SK-N-SH (cell line): ENCODE measurements around the gene FGFBP1. TPM values are rescaled to one million over a fixed set of nuclear protein-coding genes. Genes with fewer than 3 reads are reported as not detected.

Source experiments
- CTCF ChIA-PET: fragments of 300-600, 350-600 bp; formaldehyde crosslinking; extraction: SDS; loops from one replicate; lab custom pipeline; 2021; lab: Yijun Ruan, JAX
- POLR2A ChIA-PET: fragments of 350-600 bp; sonication (Branson Sonifier 250); formaldehyde crosslinking; extraction: SDS; loops from one replicate; lab custom pipeline; 2020; ENCODE audit warnings: antibody characterized with exemption, inconsistent platforms; lab: Yijun Ruan, JAX
- DNase-seq: peaks from one replicate; pipeline ENCODE4 v3.0.0; 2012
- H2AFZ ChIP-seq: fragments of 200-600 bp; sonication (generic); 2 replicates; pipeline ENCODE4 v1.8.1; 2016; ENCODE audit warnings: antibody characterized with exemption, mild to moderate bottlenecking, low read depth
- H3F3A ChIP-seq: fragments of 200-600 bp; sonication (generic); replicated peaks from 2 replicates; pipeline ENCODE3; 2016; ENCODE audit warnings: antibody characterized with exemption, mild to moderate bottlenecking; ENCODE audit not compliant: insufficient read depth
- H3K27ac ChIP-seq, 2 experiments: fragments of 200-500 bp in 1 of 2; fragments of 200-600 bp in 1 of 2; sonication (Bioruptor generic) in 1 of 2; sonication (generic), shearing (Covaris generic) in 1 of 2; 2 replicates each; pipeline versions ENCODE4 v1.5.1 to v1.6.1; 2014 to 2016; ENCODE audit warnings: low read depth in 2 of 2, inconsistent platforms in 1 of 2, low read length in 1 of 2, mild to moderate bottlenecking in 1 of 2, mixed read lengths in 1 of 2
- H3K27me3 ChIP-seq: fragments of 200-600 bp; sonication (generic), shearing (Covaris generic); 2 replicates; pipeline ENCODE4 v1.6.1; 2016; ENCODE audit warnings: mixed run types; ENCODE audit not compliant: insufficient read depth
- H3K36me3 ChIP-seq, 2 experiments: fragments of 200-500 bp in 1 of 2; fragments of 200-600 bp in 1 of 2; sonication (Bioruptor generic) in 1 of 2; sonication (generic) in 1 of 2; replicated peaks in 1 of 2; 2 replicates each; pipeline versions ENCODE3 to v1.5.1; 2014 to 2016; ENCODE audit warnings: low read length in 1 of 2, mild to moderate bottlenecking in 1 of 2; ENCODE audit not compliant: insufficient read depth in 2 of 2, control insufficient read depth in 1 of 2
- H3K4me1 ChIP-seq, 2 experiments: fragments of 200-500 bp in 1 of 2; fragments of 200-600 bp in 1 of 2; sonication (Bioruptor generic) in 1 of 2; sonication (generic), shearing (Covaris generic) in 1 of 2; 2 replicates each; pipeline versions ENCODE4 v1.5.1 to v1.6.1; 2014 to 2016; ENCODE audit warnings: low read depth in 1 of 2, low read length in 1 of 2, mixed run types in 1 of 2; ENCODE audit not compliant: insufficient read depth in 2 of 2, control insufficient read depth in 1 of 2
- H3K4me2 ChIP-seq: fragments of 200-600 bp; sonication (generic), shearing (Covaris generic); 2 replicates; pipeline ENCODE4 v1.6.1; 2017; ENCODE audit warnings: mixed run types
- H3K4me3 ChIP-seq, 2 experiments: fragments of 200-500 bp in 1 of 2; fragments of 200-600 bp in 1 of 2; sonication (Bioruptor generic) in 1 of 2; sonication (generic), shearing (Covaris generic) in 1 of 2; 2 replicates each; pipeline versions ENCODE4 v1.5.1 to v1.8.1; 2014 to 2016; ENCODE audit warnings: low read depth in 2 of 2, inconsistent platforms in 1 of 2, low read length in 1 of 2, mild to moderate bottlenecking in 1 of 2, mixed read lengths in 1 of 2, moderate library complexity in 1 of 2
- H3K79me2 ChIP-seq: fragments of 200-600 bp; sonication (generic); 2 replicates; pipeline ENCODE4 v1.8.1; 2017; ENCODE audit warnings: mild to moderate bottlenecking; ENCODE audit not compliant: insufficient read depth
- H3K9ac ChIP-seq: fragments of 200-600 bp; sonication (generic); 2 replicates; pipeline ENCODE4 v1.6.1; 2017; ENCODE audit warnings: mixed run types
- H3K9me2 ChIP-seq: fragments of 200-600 bp; sonication (generic); 2 replicates; pipeline ENCODE4 v1.6.1; 2017; ENCODE audit warnings: mixed run types
- H3K9me3 ChIP-seq: fragments of 200-600 bp; sonication (generic); 2 replicates; pipeline ENCODE4 v1.6.1; 2017; ENCODE audit warnings: mixed run types, mild to moderate bottlenecking, moderate library complexity
- H4K20me1 ChIP-seq: fragments of 200-600 bp; sonication (generic); 2 replicates; pipeline ENCODE4 v1.6.1; 2017; ENCODE audit warnings: mild to moderate bottlenecking, mixed run types; ENCODE audit not compliant: insufficient read depth
- CHD2 ChIP-seq: fragments of 150-350 bp; IDR thresholded peaks from 2 replicates; pipeline ENCODE4 v1.6.1; 2018; ENCODE audit warnings: low read length; ENCODE audit not compliant: partially characterized antibody
- ELF1 ChIP-seq: IDR thresholded peaks from 2 replicates; pipeline ENCODE4 v1.4.0; 2012
- EP300 ChIP-seq, 2 experiments: IDR thresholded peaks; 2 replicates each; pipeline versions ENCODE4 v1.4.0 to v1.6.1; 2012; ENCODE audit warnings: borderline replicate concordance in 1 of 2, low read depth in 1 of 2, low read length in 1 of 2
- FOXJ3 ChIP-seq: sonication (generic); formaldehyde crosslinking; IDR thresholded peaks from 2 replicates; pipeline ENCODE4 v1.5.1; 2020; ENCODE audit warnings: mild to moderate bottlenecking, missing genetic modification reagents
- GABPA ChIP-seq: IDR thresholded peaks from 2 replicates; pipeline ENCODE4 v1.4.0; 2012; ENCODE audit warnings: low read depth, mild to moderate bottlenecking
- JUND ChIP-seq: IDR thresholded peaks from 2 replicates; pipeline ENCODE4 v1.4.0; 2012
- NFIC ChIP-seq: IDR thresholded peaks from 2 replicates; pipeline ENCODE4 v1.4.0; 2012; ENCODE audit warnings: borderline replicate concordance
- NRF1 ChIP-seq: IDR thresholded peaks from 2 replicates; pipeline ENCODE4 v1.6.1; 2012; ENCODE audit warnings: low read depth, mild to moderate bottlenecking, low read length
- PBX3 ChIP-seq: IDR thresholded peaks from 2 replicates; pipeline ENCODE4; 2012
- POLR2AphosphoS5 ChIP-seq: IDR thresholded peaks from 2 replicates; pipeline ENCODE4 v1.6.1; 2012; ENCODE audit warnings: low read depth, low read length
- RXRA ChIP-seq: IDR thresholded peaks from 2 replicates; pipeline ENCODE4 v1.4.0; 2012; ENCODE audit warnings: low read depth, mild to moderate bottlenecking, borderline replicate concordance
- USF1 ChIP-seq: IDR thresholded peaks from 2 replicates; pipeline ENCODE4 v1.4.0; 2012; ENCODE audit warnings: low read depth, borderline replicate concordance
- YY1 ChIP-seq: IDR thresholded peaks from 2 replicates; pipeline ENCODE4 v1.4.0; 2012; ENCODE audit warnings: low read depth, mild to moderate bottlenecking
- WGBS: methylation state at CpG from one replicate; pipeline ENCODE4 v1.1.6; 2017; ENCODE audit warnings: low lambda C conversion rate; 5-methylcytosine and 5-hydroxymethylcytosine counted together
- polyA plus RNA-seq, 3 experiments: library from polyadenylated mRNA; depleted of rRNA; stranded (reverse); fragments of >200 nt; gene quantifications; 2 replicates each; pipeline ENCODE4 v1.2.3, GENCODE V29; 2012

Gene FGFBP1
- polyA plus RNA-seq, 1 of the 3 experiments (the other 2 are of a cell fraction) = 0.13 TPM

GRCh38 chr4:15945516-15945915, 7.0 kb upstream of the FGFBP1 start:
- Histone ChIP-seq H3K4me2 (no peak overlapping the region), H2AFZ (no peak overlapping the region), H3K36me3 (no peaks in the 10 kb centered on the region), H3K4me1 (no peaks in the 10 kb centered on the region), H3K4me3 (no peak overlapping the region), H3K9me2 (no peaks in the 10 kb centered on the region), H3K79me2 (no peaks in the 10 kb centered on the region), H3K9ac (no peak overlapping the region), H3K27me3 (no peaks in the 10 kb centered on the region), H3K27ac (no peak overlapping the region), H4K20me1 (no peaks in the 10 kb centered on the region), H3F3A (no peaks in the 10 kb centered on the region), H3K9me3 (no peaks in the 10 kb centered on the region)
- 40% methylated on average over 1 of the region's 1 CpG for WGBS
- ChIA-PET CTCF (interaction anchor here (0.9 to 3.4 kb wide), 4 partner anchors 10 to 63 kb away, joined by 3 to 14 read pairs (median 8); no protein-coding TSS in a partner anchor), POLR2A (no interaction called here)
- TF ChIP-seq ELF1 (no peak), RXRA (no peak), FOXJ3 (CRISPR knock-in tag) (no peak), NRF1 (no peak), JUND (no peak), YY1 (no peak), CHD2 (no peak)
- DNase-seq = no peak

GRCh38 chr4:15944895-15945294, 6.4 kb upstream of the FGFBP1 start:
- Histone ChIP-seq H3K36me3 (no peaks in the 10 kb centered on the region), H3F3A (no peaks in the 10 kb centered on the region), H3K27me3 (no peaks in the 10 kb centered on the region), H3K9me3 (no peaks in the 10 kb centered on the region), H3K4me2 (no peak overlapping the region), H3K9me2 (no peaks in the 10 kb centered on the region), H3K27ac (no peak overlapping the region), H3K9ac (no peak overlapping the region), H3K4me3 (no peak overlapping the region), H2AFZ (no peak overlapping the region), H4K20me1 (no peaks in the 10 kb centered on the region), H3K79me2 (no peaks in the 10 kb centered on the region), H3K4me1 (no peaks in the 10 kb centered on the region)
- ChIA-PET POLR2A (no interaction called here), CTCF (interaction anchor here (3.3 to 3.4 kb wide), 2 partner anchors 11 to 139 kb away, joined by 14 read pairs; no protein-coding TSS in a partner anchor)
- WGBS = 38% methylated on average over 2 of the region's 2 CpGs
- no peak for TF ChIP-seq NFIC
- no peak for TF ChIP-seq EP300 (IDR thresholded peaks at IDR 0.05; ENCODE audit: borderline replicate concordance in 1 of 2, low read depth in 1 of 2, low read length in 1 of 2)
- no peak for TF ChIP-seq GABPA
- no peak for TF ChIP-seq YY1
- TF ChIP-seq POLR2AphosphoS5 = no peak
- no peak for TF ChIP-seq RXRA
- no peak for TF ChIP-seq USF1
- no peak for TF ChIP-seq PBX3
- no peak for DNase-seq
